ENCODE measurements around the gene STOML3. TPM values are rescaled to one million over a fixed set of nuclear protein-coding genes. Genes with fewer than 3 reads are reported as not detected.

The STOML3 gene
- total and polyA plus RNA-seq, 2 of the 8 experiments (the other 6 are each of a cell fraction or from before 2014, with no cell fraction given): 0.06 TPM; not detected in 1

GRCh38 chr13:38922170-38922569 lies 68.5 kb downstream of the STOML3 start (continued):
- TF ChIP-seq, protein P1, sequence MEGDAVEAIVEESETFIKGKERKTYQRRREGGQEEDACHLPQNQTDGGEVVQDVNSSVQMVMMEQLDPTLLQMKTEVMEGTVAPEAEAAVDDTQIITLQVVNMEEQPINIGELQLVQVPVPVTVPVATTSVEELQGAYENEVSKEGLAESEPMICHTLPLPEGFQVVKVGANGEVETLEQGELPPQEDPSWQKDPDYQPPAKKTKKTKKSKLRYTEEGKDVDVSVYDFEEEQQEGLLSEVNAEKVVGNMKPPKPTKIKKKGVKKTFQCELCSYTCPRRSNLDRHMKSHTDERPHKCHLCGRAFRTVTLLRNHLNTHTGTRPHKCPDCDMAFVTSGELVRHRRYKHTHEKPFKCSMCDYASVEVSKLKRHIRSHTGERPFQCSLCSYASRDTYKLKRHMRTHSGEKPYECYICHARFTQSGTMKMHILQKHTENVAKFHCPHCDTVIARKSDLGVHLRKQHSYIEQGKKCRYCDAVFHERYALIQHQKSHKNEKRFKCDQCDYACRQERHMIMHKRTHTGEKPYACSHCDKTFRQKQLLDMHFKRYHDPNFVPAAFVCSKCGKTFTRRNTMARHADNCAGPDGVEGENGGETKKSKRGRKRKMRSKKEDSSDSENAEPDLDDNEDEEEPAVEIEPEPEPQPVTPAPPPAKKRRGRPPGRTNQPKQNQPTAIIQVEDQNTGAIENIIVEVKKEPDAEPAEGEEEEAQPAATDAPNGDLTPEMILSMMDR (IDR thresholded peaks at IDR 0.05; ENCODE audit: control extremely low read depth in 1 of 3, insufficient read depth in 1 of 3, low read depth in 1 of 3, low read length in 3 of 3): no peak
